Measurements from ENCODE around the gene ANKRD16. TPM values are rescaled to one million over a fixed set of nuclear protein-coding genes. Genes with fewer than 3 reads are reported as not detected.

ANKRD16 gene
- polyA plus RNA-seq, 1 donor from 2014 or later, result 14.2 TPM

DNA sequence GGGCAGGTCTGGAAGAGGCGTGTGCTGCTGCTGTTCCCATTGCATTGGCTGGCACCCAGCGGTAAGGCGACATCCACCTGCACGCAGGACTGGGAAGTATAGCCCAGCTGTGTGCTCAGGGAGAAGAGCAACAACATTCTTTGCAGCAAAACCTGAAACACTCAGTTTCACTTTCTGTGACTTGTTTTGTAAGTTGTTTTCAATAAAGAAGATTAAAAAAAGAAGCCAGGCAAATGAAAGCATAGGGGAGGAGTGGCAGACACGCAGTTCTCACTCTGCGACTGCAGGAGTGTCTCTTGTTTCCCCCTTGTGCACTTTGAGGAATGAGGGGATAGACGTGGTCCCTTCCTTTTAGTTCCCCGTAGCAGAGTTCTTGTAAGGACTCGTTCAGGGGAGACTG lies 6.1 kb upstream of the ANKRD16 start:
- Histone ChIP-seq H3K9ac (ENCODE audit: low read length) (no peak overlapping the region), H3K9me2 (ENCODE audit: insufficient read depth, low read length) (no peaks in the 10 kb centered on the region), H3K27ac (ENCODE audit: low read length) (no peak overlapping the region), H3K27me3 (ENCODE audit: insufficient read depth, low read depth, low read length) (no peaks in the 10 kb centered on the region), H3K79me2 (replicated peaks; ENCODE audit: insufficient read depth, low read length) (peaks cover 46% of the 10 kb centered on the region), H3K4me3 (ENCODE audit: low read length) (no peak overlapping the region), H4K20me1 (ENCODE audit: insufficient read depth) (no peaks in the 10 kb centered on the region), H3F3A (ENCODE audit: insufficient read depth, low read length, poor library complexity, severe bottlenecking) (no peaks in the 10 kb centered on the region), H3K9me3 (ENCODE audit: low read length) (no peaks in the 10 kb centered on the region), H3K36me3 (ENCODE audit: insufficient read depth, low read length) (peaks cover 16% of the 10 kb centered on the region), H2AFZ (ENCODE audit: low read depth, low read length) (no peak overlapping the region), H3K4me2 (ENCODE audit: low read length) (no peak overlapping the region)
- TF ChIP-seq, protein P1, sequence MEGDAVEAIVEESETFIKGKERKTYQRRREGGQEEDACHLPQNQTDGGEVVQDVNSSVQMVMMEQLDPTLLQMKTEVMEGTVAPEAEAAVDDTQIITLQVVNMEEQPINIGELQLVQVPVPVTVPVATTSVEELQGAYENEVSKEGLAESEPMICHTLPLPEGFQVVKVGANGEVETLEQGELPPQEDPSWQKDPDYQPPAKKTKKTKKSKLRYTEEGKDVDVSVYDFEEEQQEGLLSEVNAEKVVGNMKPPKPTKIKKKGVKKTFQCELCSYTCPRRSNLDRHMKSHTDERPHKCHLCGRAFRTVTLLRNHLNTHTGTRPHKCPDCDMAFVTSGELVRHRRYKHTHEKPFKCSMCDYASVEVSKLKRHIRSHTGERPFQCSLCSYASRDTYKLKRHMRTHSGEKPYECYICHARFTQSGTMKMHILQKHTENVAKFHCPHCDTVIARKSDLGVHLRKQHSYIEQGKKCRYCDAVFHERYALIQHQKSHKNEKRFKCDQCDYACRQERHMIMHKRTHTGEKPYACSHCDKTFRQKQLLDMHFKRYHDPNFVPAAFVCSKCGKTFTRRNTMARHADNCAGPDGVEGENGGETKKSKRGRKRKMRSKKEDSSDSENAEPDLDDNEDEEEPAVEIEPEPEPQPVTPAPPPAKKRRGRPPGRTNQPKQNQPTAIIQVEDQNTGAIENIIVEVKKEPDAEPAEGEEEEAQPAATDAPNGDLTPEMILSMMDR (IDR thresholded peaks at IDR 0.05; ENCODE audit: poor library complexity, severe bottlenecking), result no peak
- no peak for TF ChIP-seq REST (IDR thresholded peaks at IDR 0.05; ENCODE audit: borderline replicate concordance)
- no peak for TF ChIP-seq EP300 (conservative IDR thresholded peaks at IDR 0.05; ENCODE audit: poor library complexity, severe bottlenecking)

GRCh38 chr10:5895365-5895764 lies 5.7 kb upstream of the ANKRD16 start:
- H3K9me3 ChIP-seq (ENCODE audit: low read length), result no peaks in the 10 kb centered on the region
- no peaks in the 10 kb centered on the region for H3K27me3 ChIP-seq (ENCODE audit: insufficient read depth, low read depth, low read length)
- H3K9ac ChIP-seq (ENCODE audit: low read length), result no peak overlapping the region
- no peaks in the 10 kb centered on the region for H4K20me1 ChIP-seq (ENCODE audit: insufficient read depth)
- no peaks in the 10 kb centered on the region for H3F3A ChIP-seq (ENCODE audit: insufficient read depth, low read length, poor library complexity, severe bottlenecking)
- H3K4me3 ChIP-seq (ENCODE audit: low read length), result no peak overlapping the region
- H2AFZ ChIP-seq (ENCODE audit: low read depth, low read length), result no peak overlapping the region
- peaks cover 49% of the 10 kb centered on the region for H3K79me2 ChIP-seq (replicated peaks; ENCODE audit: insufficient read depth, low read length)
- H3K4me2 ChIP-seq (ENCODE audit: low read length), result no peak overlapping the region
- H3K27ac ChIP-seq (ENCODE audit: low read length), result no peak overlapping the region
- peaks cover 16% of the 10 kb centered on the region for H3K36me3 ChIP-seq (ENCODE audit: insufficient read depth, low read length)
- no peaks in the 10 kb centered on the region for H3K9me2 ChIP-seq (ENCODE audit: insufficient read depth, low read length)
- TF ChIP-seq RAD21 (conservative IDR thresholded peaks at IDR 0.05) (no peak), POLR2AphosphoS5 (IDR thresholded peaks at IDR 0.05) (no peak), SMC3 (conservative IDR thresholded peaks at IDR 0.05; ENCODE audit: poor library complexity) (no peak), MXI1 (conservative IDR thresholded peaks at IDR 0.05; ENCODE audit: poor library complexity, severe bottlenecking) (no peak), EP300 (conservative IDR thresholded peaks at IDR 0.05; ENCODE audit: poor library complexity, severe bottlenecking) (no peak), TAF1 (IDR thresholded peaks at IDR 0.05; ENCODE audit: low read depth) (no peak), REST (IDR thresholded peaks at IDR 0.05; ENCODE audit: borderline replicate concordance) (no peak), EZH2 (IDR thresholded peaks at IDR 0.05; ENCODE audit: borderline replicate concordance, insufficient read depth, low read length, poor library complexity, severe bottlenecking) (no peak)
- TF ChIP-seq, protein P1 (IDR thresholded peaks at IDR 0.05; ENCODE audit: poor library complexity, severe bottlenecking), result no peak
